A172 (cell line): ENCODE results near the gene EFNA5. TPM values are rescaled to one million over a fixed set of nuclear protein-coding genes. Genes with fewer than 3 reads are reported as not detected.

Experiments used
- DNase-seq: peaks from one replicate; pipeline ENCODE4 v3.0.0-alpha.2; 2015; ENCODE audit warnings: low spot score
- total RNA-seq: library from RNA; depleted of rRNA; stranded (reverse); fragments of >200 nt; shearing (Covaris generic); gene quantifications from 2 replicates; pipeline ENCODE4 v1.2.3, GENCODE V29; 2014

EFNA5 gene
- total RNA-seq, 1 experiment from 2014 or later: 3.4 TPM

DNA sequence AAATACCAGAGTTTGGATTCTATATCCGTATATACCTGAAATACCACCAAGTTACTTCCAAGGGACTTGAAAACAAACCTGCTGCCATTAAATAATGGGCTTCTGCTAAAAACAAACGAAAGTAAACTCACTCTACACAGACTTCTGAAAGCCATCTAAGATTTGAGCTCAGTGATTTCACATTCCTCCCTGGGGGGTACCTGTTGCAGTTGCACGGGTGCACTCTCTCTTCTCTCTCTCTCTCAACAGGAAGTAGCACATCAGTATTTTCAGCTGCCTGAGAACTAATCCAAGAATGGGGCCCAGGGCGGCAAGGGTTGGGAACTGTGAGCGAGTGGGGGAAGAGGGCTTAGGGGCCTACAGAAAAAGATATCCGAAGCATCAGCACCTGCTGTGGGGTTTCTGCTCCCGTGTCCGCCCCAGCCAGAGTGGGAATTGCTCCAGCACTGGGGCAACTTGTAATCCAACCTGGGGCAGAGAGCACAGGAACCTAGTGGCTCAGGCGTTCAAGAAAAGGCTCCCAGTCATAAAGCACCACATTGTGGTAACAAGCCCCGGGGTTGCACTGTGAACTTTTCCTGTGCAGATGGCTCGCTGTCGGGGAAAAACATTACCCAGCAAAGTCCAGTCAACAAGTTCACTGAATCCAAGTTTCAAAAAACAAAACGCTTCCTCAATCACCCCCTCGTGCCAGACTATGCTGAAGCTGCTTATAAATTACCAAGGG is 99.8 kb downstream of the EFNA5 start:
- DNase-seq: no peak

DNA sequence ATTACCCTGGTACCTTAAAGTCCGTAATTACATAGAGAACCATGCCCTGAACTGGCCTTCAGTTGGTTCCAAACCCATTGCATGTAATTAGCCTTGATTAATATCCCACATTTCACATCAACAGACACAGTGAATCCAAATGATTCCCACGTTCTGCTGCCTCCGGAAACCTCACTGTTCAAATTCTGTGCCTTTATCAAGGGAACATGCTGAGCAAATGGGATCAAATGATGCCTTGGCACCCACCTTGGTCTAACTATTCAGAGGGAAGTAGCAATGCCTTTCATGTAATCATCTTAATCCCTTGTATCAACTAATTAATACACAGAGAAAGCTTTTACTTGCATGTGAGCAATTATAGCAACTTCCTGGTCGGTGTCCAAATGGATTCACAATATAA is 100.6 kb downstream of the EFNA5 start:
- DNase-seq: no peak

- no peak for DNase-seq
Measured at GRCh38 chr5:107567901-107568671, 102.7 kb downstream of the EFNA5 start.

GRCh38 chr5:107566986-107567385 is 103.8 kb downstream of the EFNA5 start:
- no peak for DNase-seq

DNA sequence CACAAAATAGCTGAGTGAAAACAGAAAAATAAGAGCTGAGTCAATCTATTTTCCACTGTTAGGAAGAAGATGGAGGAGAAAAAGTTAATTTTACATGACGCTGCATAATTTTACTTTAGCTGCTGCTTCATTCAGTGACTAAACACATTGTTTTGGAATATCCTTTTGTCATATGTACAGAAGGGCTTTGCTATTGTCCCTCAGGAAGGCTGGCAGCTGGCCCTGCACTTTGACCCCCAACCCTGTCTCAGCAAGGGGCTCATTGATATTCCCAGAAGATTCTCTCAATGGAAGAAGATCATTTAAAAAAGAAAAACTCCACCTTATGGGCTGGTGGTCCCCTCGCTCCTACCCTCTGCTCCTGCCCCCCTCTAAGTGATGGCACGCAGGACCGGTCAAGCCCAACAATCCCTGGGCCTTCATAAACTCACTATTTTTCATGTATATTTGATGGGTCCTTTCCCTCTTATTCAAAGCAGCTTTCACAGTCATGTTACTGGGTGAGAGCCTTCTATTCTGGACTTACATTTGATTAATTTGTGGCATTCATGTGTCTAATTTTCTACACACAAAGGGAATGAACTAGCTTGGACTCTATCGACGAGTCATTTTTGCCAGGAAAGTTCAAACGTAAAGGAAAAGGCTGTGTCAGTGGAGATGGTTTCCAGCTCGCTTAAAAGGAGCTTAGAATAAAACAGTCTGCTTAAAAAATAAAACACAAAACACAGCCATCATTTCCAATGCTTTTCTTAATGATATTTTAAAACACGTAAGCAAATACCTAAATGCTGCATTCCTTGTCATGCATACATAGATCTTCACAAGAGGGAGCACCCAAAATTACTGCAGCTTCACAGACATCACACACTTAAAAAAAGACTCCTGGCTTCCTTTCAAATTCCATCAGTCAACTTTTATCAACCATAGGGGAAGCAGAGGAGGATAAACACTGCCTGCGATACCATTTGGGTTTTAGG is 104.7 kb downstream of the EFNA5 start:
- no peak for DNase-seq

- peak; percentile 18 for DNase-seq
Measured at GRCh38 chr5:107564931-107565372, 105.8 kb downstream of the EFNA5 start.

GRCh38 chr5:107563959-107564544 is 106.7 kb downstream of the EFNA5 start:
- no peak for DNase-seq

DNA sequence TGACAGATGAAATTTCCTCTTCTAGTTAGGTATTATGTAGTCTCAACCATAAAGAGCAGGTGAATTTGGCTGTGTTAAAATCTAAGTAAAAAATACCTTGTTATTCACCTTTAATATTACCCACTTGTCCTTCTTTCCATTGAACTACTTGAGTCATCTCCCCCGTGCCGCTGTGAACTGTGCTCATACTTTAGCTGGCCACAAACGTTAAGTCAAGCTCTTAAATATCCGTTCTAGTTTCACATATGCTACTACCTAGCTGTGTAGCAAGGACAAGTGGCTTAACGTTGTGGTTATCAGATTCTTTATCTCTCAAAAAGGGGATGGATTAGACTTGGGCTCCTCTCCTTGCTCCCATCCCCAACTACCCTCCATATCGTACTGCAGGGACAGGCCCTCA is 110.4 kb downstream of the EFNA5 start:
- no peak for DNase-seq

DNA sequence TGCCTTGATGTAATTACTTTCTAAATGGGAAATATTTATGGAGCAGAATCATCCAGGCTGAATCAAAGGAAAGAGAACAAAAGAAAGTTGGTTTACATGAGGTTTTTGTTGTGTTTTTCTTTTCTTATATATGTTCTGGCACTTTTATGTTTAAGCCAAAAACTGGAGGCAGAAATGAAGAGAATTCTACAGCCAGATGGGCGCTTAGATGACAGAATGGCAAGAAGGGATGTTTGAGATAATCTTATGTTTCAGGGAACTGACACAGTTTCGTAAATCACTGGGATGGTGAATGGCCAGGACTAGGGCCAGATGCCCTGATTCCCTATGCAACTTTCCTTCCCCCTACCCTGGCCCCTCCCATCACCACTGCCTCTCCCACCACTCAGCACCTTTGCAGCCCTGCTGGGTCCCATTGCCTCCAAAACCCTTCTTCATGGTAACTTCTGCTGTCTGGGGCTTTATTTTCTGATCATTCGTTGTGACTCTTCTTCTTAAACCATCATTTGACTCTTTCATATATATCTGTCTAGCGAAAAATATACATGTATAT is 111.8 kb downstream of the EFNA5 start:
- DNase-seq: no peak

DNA sequence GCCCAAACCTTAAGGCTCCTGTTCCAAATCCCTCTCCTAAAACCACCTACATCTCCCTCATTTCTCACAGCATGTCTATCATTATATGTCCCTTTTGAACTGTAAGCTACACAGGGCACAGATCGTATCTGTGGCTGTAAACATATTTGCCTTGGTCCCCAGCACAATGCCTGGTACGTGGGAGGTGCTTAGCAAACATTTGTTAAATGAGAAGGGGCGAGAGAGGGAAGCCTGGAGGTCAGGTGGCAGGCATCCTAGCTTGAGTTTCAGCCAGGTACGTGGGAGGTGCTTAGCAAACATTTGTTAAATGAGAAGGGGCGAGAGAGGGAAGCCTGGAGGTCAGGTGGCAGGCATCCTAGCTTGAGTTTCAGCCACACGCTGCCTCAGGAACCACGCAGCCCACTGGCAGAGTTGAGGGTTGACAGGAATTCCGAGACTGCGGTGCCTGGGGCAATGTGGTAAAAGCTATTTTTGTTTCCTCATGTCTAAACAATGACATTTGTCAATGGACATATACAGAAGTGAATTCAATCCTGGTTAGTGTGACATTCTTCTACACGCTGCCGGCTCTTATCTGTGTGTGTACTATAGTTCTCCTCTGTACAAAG is 113.6 kb downstream of the EFNA5 start:
- peak; percentile 66 for DNase-seq

DNA sequence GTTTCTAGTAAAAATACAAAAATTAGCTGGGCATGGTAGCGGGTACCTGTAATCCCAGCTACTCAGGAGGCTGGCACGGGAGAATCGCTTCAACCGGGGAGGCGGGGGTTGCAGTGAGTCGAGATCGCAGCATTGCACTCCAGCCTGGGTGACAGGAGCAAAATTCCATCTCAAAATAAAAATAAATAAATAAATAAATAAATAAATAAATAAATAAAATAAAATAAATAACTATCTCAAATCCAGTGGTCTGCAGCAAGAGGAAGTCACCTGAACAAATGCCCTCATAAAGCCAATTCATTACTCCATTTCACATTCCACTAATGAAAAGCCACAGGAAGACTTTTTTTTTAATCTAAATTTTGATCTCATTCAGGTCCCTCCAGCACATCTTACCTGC is 114.2 kb downstream of the EFNA5 start:
- DNase-seq: no peak

- DNase-seq: peak; percentile 40
Measured at GRCh38 chr5:107555425-107556090, 115.2 kb downstream of the EFNA5 start.

DNA sequence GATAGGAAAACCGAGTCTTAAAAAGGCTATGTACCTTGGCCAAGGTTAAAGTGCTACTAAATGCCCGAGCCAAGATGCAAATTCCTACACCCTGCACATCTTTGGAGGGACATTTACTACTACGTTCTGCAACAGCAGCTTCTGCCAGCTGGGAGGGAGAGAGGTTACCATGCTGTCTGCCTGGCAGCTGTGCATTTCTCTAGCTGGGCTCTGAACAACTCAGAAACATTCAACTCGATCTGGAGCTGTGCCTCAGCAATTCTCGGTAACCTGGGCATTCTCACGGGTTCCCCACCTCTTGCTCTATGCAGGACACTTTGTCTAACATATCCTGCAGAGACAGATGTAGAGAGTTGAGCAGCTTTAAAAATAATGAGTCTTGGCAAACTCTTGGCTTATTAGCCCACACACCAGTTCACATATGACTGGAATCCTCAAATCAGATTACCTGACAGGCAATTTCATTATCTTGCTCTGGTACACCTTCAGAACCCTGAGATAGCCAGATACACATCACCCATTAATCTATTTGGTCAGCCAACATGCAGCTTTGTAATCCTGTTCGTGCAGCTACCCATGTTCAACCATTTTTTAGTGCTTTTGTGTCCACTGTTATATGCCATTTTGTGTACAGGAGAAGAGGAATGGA is 115.8 kb downstream of the EFNA5 start:
- DNase-seq: no peak

GRCh38 chr5:107553117-107553555 is 117.6 kb downstream of the EFNA5 start:
- DNase-seq: peak; percentile 73

DNA sequence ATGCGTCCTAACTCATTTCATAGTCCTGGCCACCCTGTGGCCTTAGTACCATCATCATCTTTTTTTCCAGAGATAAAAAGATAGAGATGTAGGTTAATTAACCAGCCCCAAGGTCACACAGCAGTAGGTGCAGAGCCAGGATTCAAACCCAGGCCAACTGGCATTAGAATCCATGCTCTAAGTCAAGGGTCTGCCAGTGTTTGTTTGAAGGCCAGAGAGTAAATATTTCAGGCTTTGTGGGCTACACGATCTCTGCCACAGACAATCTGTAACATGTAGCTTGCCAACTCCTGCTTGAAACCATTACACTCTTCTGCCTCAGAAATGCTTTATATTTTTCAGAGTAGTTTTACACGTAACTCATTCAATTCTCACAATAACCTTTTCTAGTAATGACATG is 119.6 kb downstream of the EFNA5 start:
- no peak for DNase-seq

DNA sequence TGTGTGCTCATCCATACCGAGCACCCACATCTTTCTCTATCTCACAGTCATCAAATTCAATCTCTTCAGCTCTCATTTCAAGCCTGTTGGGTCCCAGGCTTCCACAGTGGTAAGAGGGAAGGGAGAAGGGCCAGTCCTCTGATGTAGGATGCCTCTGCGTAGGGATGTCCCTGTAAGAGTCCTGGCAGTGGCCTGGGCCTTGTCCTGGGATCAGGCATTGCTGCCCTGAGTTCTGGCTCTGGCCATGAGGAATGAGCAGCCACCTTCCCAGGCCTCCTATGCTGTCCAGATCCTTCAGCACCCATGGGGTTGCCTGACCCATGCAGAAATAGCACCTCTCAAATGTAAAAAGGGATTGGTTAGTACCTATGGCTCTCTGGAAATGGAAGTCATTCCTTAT is 121.2 kb downstream of the EFNA5 start:
- no peak for DNase-seq

GRCh38 chr5:107548477-107548876 is 122.3 kb downstream of the EFNA5 start:
- DNase-seq: no peak

GRCh38 chr5:107546719-107547118 is 124.0 kb downstream of the EFNA5 start:
- no peak for DNase-seq

DNA sequence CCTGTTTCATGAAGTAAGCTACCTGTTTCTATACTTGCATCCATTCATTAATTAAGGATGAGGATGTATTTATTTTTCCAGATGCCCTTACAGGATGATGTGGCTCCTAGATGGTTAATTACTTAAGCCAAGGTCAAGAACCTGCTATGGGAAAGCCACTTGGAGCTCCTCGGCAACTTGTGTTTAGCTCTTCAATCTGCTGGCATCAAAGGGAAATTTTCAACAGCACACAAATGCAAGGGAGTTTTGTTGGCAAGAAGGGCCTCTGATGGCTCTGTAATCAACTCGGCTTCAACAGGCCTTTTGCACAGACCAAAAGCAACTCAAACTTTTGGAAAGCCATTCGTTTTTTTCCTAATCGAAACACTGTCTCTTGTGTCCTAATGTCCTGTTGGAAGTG is 125.3 kb downstream of the EFNA5 start:
- no peak for DNase-seq

DNA sequence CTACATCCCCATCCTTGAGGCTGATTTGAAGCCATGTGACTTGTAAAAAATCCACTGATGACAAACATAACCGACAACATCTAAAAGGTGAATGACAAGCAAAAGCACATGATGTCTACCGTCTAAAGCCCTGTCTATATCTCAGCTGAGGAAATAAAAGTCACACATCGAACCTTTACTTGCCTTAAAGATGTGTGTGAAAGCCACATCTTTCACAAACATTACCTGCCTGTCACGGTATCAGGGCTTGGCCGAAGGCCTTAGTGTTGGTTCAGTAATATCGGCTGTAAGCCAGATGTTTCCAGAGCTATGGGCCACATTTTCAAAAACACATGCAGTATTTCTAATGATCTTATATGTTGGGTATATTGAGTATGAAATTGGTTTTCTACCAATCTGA is 125.8 kb downstream of the EFNA5 start:
- no peak for DNase-seq
